Endothelial cell of umbilical vein (primary cell): ENCODE measurements around the gene FRMD5. TPM values are rescaled to one million over a fixed set of nuclear protein-coding genes. Genes with fewer than 3 reads are reported as not detected.

ENCODE experiments used
- BruUV-seq: library from RNA; stranded (reverse); fragments of 400-500 nt; replicated peaks from 2 replicates; lab custom pipeline; 2021; lab: Mats Ljungman, UMichigan
- CTCF ChIA-PET: fragments of 300-600, 350-600 bp; sonication (Branson Sonifier 250); formaldehyde crosslinking; loops from one replicate; lab custom pipeline; 2021; ENCODE audit warnings: antibody characterized with exemption, inconsistent platforms; lab: Charles Lee
- POLR2A ChIA-PET: fragments of 300-600, 350-600 bp; sonication (Branson Sonifier 250); formaldehyde crosslinking; loops from one replicate; lab custom pipeline; 2021; ENCODE audit warnings: antibody characterized with exemption, inconsistent platforms; lab: Charles Lee
- DNase-seq: peaks from one replicate; pipeline ENCODE4 v3.0.0-alpha.2; 2011; ENCODE audit warnings: low read depth, low spot score
- FAIRE-seq: peaks from 2 replicates; lab custom pipeline; 2011; peaks lifted over from hg19 to GRCh38; lab: Jason Lieb, UNC
- H2AFZ ChIP-seq: 2 replicates; pipeline ENCODE4 v1.6.0; 2012; ENCODE audit warnings: low read depth, low read length, control low read depth, inconsistent platforms
- H3K27ac ChIP-seq: 2 replicates; pipeline ENCODE4 v1.5.1; 2011; ENCODE audit warnings: low read depth, mild to moderate bottlenecking, control low read depth, low read length, moderate library complexity; ENCODE audit not compliant: insufficient read depth
- H3K27me3 ChIP-seq, 2 experiments: 2 replicates each; pipeline versions ENCODE4 v1.6.0 to v1.6.1; 2011; ENCODE audit warnings: low read length in 2 of 2, mixed read lengths in 1 of 2; ENCODE audit not compliant: control insufficient read depth in 2 of 2, insufficient read depth in 2 of 2
- H3K36me3 ChIP-seq, 2 experiments: 2 replicates in 1 of 2; 3 replicates in 1 of 2; pipeline ENCODE4 v1.5.1; 2011; ENCODE audit warnings: low read length in 2 of 2, mild to moderate bottlenecking in 1 of 2, moderate library complexity in 1 of 2; ENCODE audit not compliant: control insufficient read depth in 2 of 2, insufficient read depth in 2 of 2; ENCODE audit errors: extremely low read depth in 1 of 2
- H3K4me1 ChIP-seq: 3 replicates; pipeline ENCODE4 v1.5.1; 2011; ENCODE audit warnings: mild to moderate bottlenecking, low read length; ENCODE audit not compliant: control insufficient read depth, insufficient read depth; ENCODE audit errors: extremely low read depth
- H3K4me2 ChIP-seq: 2 replicates; pipeline ENCODE4 v1.6.1; 2011; ENCODE audit warnings: low read length, control low read depth, mixed read lengths; ENCODE audit not compliant: insufficient read depth
- H3K4me3 ChIP-seq, 3 experiments: fragments of 200-600 bp in 1 of 3; sonication (generic), shearing (Covaris generic) in 1 of 3; replicated peaks in 1 of 3; 2 replicates each; pipeline ENCODE4 v1.5.1; 2011 to 2016; ENCODE audit warnings: control low read depth in 3 of 3, low read length in 3 of 3, mild to moderate bottlenecking in 2 of 3, inconsistent platforms in 1 of 3, low read depth in 1 of 3, moderate library complexity in 1 of 3; ENCODE audit not compliant: insufficient read depth in 1 of 3
- H3K79me2 ChIP-seq: 2 replicates; pipeline ENCODE4 v1.6.0; 2012; ENCODE audit warnings: low read length, inconsistent platforms; ENCODE audit not compliant: control insufficient read depth, insufficient read depth
- H3K9ac ChIP-seq: replicated peaks from 2 replicates; pipeline ENCODE3; 2011; ENCODE audit warnings: low read length, control low read depth; ENCODE audit not compliant: insufficient read depth; ENCODE audit errors: extremely low read depth
- H3K9me1 ChIP-seq: replicated peaks from 3 replicates; pipeline ENCODE4 v1.6.0; 2011; ENCODE audit warnings: mild to moderate bottlenecking, low read length; ENCODE audit not compliant: control insufficient read depth, insufficient read depth; ENCODE audit errors: extremely low read depth
- H3K9me3 ChIP-seq: replicated peaks from 2 replicates; pipeline ENCODE4 v1.5.1; 2012; ENCODE audit warnings: low read length, inconsistent platforms; ENCODE audit not compliant: control insufficient read depth, insufficient read depth
- H4K20me1 ChIP-seq: replicated peaks from 2 replicates; pipeline ENCODE3; 2011; ENCODE audit warnings: mild to moderate bottlenecking, low read length; ENCODE audit not compliant: control insufficient read depth, insufficient read depth; ENCODE audit errors: extremely low read depth
- CTCF ChIP-seq, 2 donors: IDR thresholded peaks; 1 replicate in 1 of 2; 2 replicates in 1 of 2; pipeline ENCODE4 v1.5.1; 2011; ENCODE audit warnings: low read length in 2 of 2, mild to moderate bottlenecking in 2 of 2, moderate library complexity in 2 of 2, control low read depth in 1 of 2, inconsistent platforms in 1 of 2, low read depth in 1 of 2; ENCODE audit not compliant: insufficient read depth in 1 of 2; ENCODE audit errors: extremely low read depth in 1 of 2
- EZH2 ChIP-seq: IDR thresholded peaks from 2 replicates; pipeline ENCODE4 v1.6.1; 2012; ENCODE audit warnings: borderline replicate concordance, low read depth, mild to moderate bottlenecking, moderate library complexity, low read length, inconsistent platforms; ENCODE audit not compliant: severe bottlenecking
- FOS ChIP-seq: IDR thresholded peaks from 2 replicates; pipeline ENCODE4 v1.6.1; 2011; ENCODE audit warnings: mild to moderate bottlenecking, low read length, moderate library complexity, borderline replicate concordance; ENCODE audit not compliant: insufficient read depth
- GATA2 ChIP-seq: IDR thresholded peaks from 2 replicates; pipeline ENCODE4 v1.7.0; 2011; ENCODE audit warnings: low read depth, mild to moderate bottlenecking, moderate library complexity, mixed read lengths, low read length; ENCODE audit not compliant: insufficient read length, insufficient read depth
- JUN ChIP-seq: IDR thresholded peaks from 2 replicates; pipeline ENCODE4 v1.6.1; 2011; ENCODE audit warnings: borderline replicate concordance, low read depth; ENCODE audit not compliant: insufficient read length, insufficient read depth
- MYC ChIP-seq: IDR thresholded peaks from one replicate; pipeline ENCODE4 v1.6.1; 2011; ENCODE audit warnings: mild to moderate bottlenecking, low read depth, low read length
- POLR2A ChIP-seq: IDR thresholded peaks from 2 replicates; pipeline ENCODE4 v1.6.1; 2012; ENCODE audit warnings: low read depth, mild to moderate bottlenecking, control low read depth, low read length
- POLR2AphosphoS5 ChIP-seq: IDR thresholded peaks from 2 replicates; pipeline ENCODE4 v1.6.1; 2012; ENCODE audit warnings: low read depth, mild to moderate bottlenecking, control low read depth, low read length, moderate library complexity; ENCODE audit not compliant: insufficient read depth
- dilution Hi-C: fragments of 300-500 bp; cut with MboI; formaldehyde crosslinking; loops from one replicate; pipeline ENCODE4 v1.15.0; 2019; ENCODE audit warnings: low sequenced_read_pairs; ENCODE audit not compliant: extremely low pct_ligation_motif_present
- intact Hi-C: fragments of 100-400 bp; cut with micrococcal nuclease; formaldehyde crosslinking; loops from one replicate; pipeline ENCODE4 v1.10.0; 2022
- polyA plus RNA-seq, 4 experiments: library from polyadenylated mRNA; depleted of rRNA in 3 of 4; stranded (reverse) in 3 of 4; unstranded in 1 of 4; fragments of >200 nt; gene quantifications; 2 replicates each; pipeline versions ENCODE4 v1.2.1 to v1.2.3, GENCODE V29; 2011 to 2012; ENCODE audit warnings: missing spikeins in 1 of 4
- total RNA-seq: library from RNA; stranded (reverse); gene quantifications from 2 replicates; pipeline ENCODE4 v1.2.3, GENCODE V29; 2021
- TF ChIP-seq, protein P1 (sequence below): IDR thresholded peaks from 2 replicates; pipeline ENCODE4 v1.6.1; 2011; ENCODE audit not compliant: insufficient read depth, insufficient read length

Gene FRMD5
- total and polyA plus RNA-seq, 2 donors (not counting 3 experiments of a cell fraction or from before 2014, with no cell fraction given), result 16.7 to 20.2 TPM

GRCh38 chr15:43943511-43943910 lies 251.6 kb downstream of the FRMD5 start:
- H3K27ac ChIP-seq, result no peak overlapping the region
- TF ChIP-seq MYC, result no peak
- no peak for TF ChIP-seq POLR2AphosphoS5
- TF ChIP-seq CTCF (IDR thresholded peaks at IDR 0.05; ENCODE audit: extremely low read depth in 1 of 2, insufficient read depth in 1 of 2, low read depth in 1 of 2, low read length in 2 of 2), result no peak
- no peak for TF ChIP-seq POLR2A
- TF ChIP-seq GATA2, result no peak
- TF ChIP-seq JUN, result no peak
- TF ChIP-seq, protein P1, sequence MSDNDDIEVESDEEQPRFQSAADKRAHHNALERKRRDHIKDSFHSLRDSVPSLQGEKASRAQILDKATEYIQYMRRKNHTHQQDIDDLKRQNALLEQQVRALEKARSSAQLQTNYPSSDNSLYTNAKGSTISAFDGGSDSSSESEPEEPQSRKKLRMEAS, result no peak
- TF ChIP-seq EZH2, result no peak
- TF ChIP-seq FOS, result no peak
- BruUV-seq, result no TSS peak
- no peak overlapping the region for H3K4me2 ChIP-seq
- no peak overlapping the region for H2AFZ ChIP-seq
- H3K9me3 ChIP-seq, result no peaks in the 10 kb centered on the region
- H3K9me1 ChIP-seq, result no peaks in the 10 kb centered on the region
- H3K36me3 ChIP-seq, result no peaks in the 10 kb centered on the region
- no peaks in the 10 kb centered on the region for H3K27me3 ChIP-seq
- H3K9ac ChIP-seq, result no peak overlapping the region
- POLR2A ChIA-PET, result no interaction called here
- intact Hi-C loops, result no loop called here
- no peaks in the 10 kb centered on the region for H4K20me1 ChIP-seq
- FAIRE-seq (no peak), DNase-seq (no peak)
- CTCF ChIA-PET, result no interaction called here
- no peaks in the 10 kb centered on the region for H3K79me2 ChIP-seq
- dilution Hi-C loops, result no loop called here
- H3K4me1 ChIP-seq, result no peaks in the 10 kb centered on the region
- H3K4me3 ChIP-seq, result no peak overlapping the region
